Left ventricle myocardium inferior (tissue), 1 donor: Measurements from ENCODE around the gene BNIP2. TPM values are rescaled to one million over a fixed set of nuclear protein-coding genes. Genes with fewer than 3 reads are reported as not detected.

Experiments used
- DNase-seq: peaks from one replicate; pipeline ENCODE4 v3.0.0-alpha.2; 2020
- H3K27ac ChIP-seq: fragments of 200-600 bp; replicated peaks from 2 replicates; pipeline ENCODE4 v1.8.0; 2021
- H3K27me3 ChIP-seq: fragments of 200-600 bp; 2 replicates; pipeline ENCODE4 v1.8.0; 2021; ENCODE audit warnings: low read depth
- H3K36me3 ChIP-seq: fragments of 200-600 bp; 2 replicates; pipeline ENCODE4 v1.8.0; 2021
- H3K4me1 ChIP-seq: fragments of 200-600 bp; 2 replicates; pipeline ENCODE4 v1.8.0; 2021
- H3K4me3 ChIP-seq: fragments of 200-600 bp; 2 replicates; pipeline ENCODE4 v1.8.0; 2021; ENCODE audit warnings: mild to moderate bottlenecking, moderate library complexity
- H3K9me3 ChIP-seq: fragments of 200-600 bp; replicated peaks from 2 replicates; pipeline ENCODE4 v1.8.0; 2021
- CTCF ChIP-seq: fragments of 200-600 bp; IDR thresholded peaks from 2 replicates; pipeline ENCODE4 v1.8.0; 2021; ENCODE audit warnings: antibody characterized with exemption, mild to moderate bottlenecking, borderline replicate concordance
- intact Hi-C: fragments of 100-400 bp; cut with micrococcal nuclease; formaldehyde crosslinking; loops from one replicate; pipeline ENCODE4 v1.11.0; 2022
- total RNA-seq: library from RNA; stranded (reverse); fragmentation: NEBNext Ultra II Directional; extraction: Animal tissue kit (Norgen Biotek cat#: 25700); gene quantifications from one replicate; pipeline ENCODE4 v1.2.1, GENCODE V29; 2021
- donor health status: DM: no; HTN: yes; CAD: no; lungs with severe emphysema.

The BNIP2 gene
- total RNA-seq, 1 donor from 2014 or later = 78.0 TPM

- Histone ChIP-seq H3K27ac (no peak overlapping the region), H3K27me3 (no peaks in the 10 kb centered on the region), H3K4me3 (no peak overlapping the region), H3K4me1 (peaks cover 3% of the 10 kb centered on the region), H3K36me3 (peaks cover 88% of the 10 kb centered on the region), H3K9me3 (no peaks in the 10 kb centered on the region)
- intact Hi-C loops = no loop called here
- no peak for DNase-seq
- TF ChIP-seq CTCF = no peak
Observed at GRCh38 chr15:59678620-59679019, 10.5 kb downstream of the BNIP2 start.

GRCh38 chr15:59678172-59678571 lies 10.9 kb downstream of the BNIP2 start:
- intact Hi-C loops = no loop called here
- no peak for TF ChIP-seq CTCF
- H3K27me3 ChIP-seq = no peaks in the 10 kb centered on the region
- DNase-seq = no peak
- H3K9me3 ChIP-seq = no peaks in the 10 kb centered on the region
- peaks cover 3% of the 10 kb centered on the region for H3K4me1 ChIP-seq
- no peak overlapping the region for H3K4me3 ChIP-seq
- no peak overlapping the region for H3K27ac ChIP-seq
- H3K36me3 ChIP-seq = peaks cover 92% of the 10 kb centered on the region

- no peak for DNase-seq
- Histone ChIP-seq H3K4me1 (peaks cover 3% of the 10 kb centered on the region), H3K4me3 (no peak overlapping the region), H3K27me3 (no peaks in the 10 kb centered on the region), H3K36me3 (peaks cover 100% of the 10 kb centered on the region), H3K9me3 (no peaks in the 10 kb centered on the region), H3K27ac (no peak overlapping the region)
- TF ChIP-seq CTCF = no peak
- intact Hi-C loops = no loop called here
Observed at GRCh38 chr15:59676565-59676964, 12.6 kb downstream of the BNIP2 start.

- peaks cover 3% of the 10 kb centered on the region for H3K4me1 ChIP-seq
- no peak overlapping the region for H3K4me3 ChIP-seq
- DNase-seq = no peak
- peaks cover 100% of the 10 kb centered on the region for H3K36me3 ChIP-seq
- no peak for TF ChIP-seq CTCF
- no peaks in the 10 kb centered on the region for H3K9me3 ChIP-seq
- H3K27me3 ChIP-seq = no peaks in the 10 kb centered on the region
- H3K27ac ChIP-seq = no peak overlapping the region
- intact Hi-C loops = no loop called here
Observed at GRCh38 chr15:59674361-59674877, 14.7 kb downstream of the BNIP2 start.

- Histone ChIP-seq H3K9me3 (no peaks in the 10 kb centered on the region), H3K27me3 (no peaks in the 10 kb centered on the region), H3K27ac (no peak overlapping the region), H3K36me3 (peaks cover 79% of the 10 kb centered on the region), H3K4me3 (no peak overlapping the region), H3K4me1 (no peaks in the 10 kb centered on the region)
- intact Hi-C loops = no loop called here
- no peak for DNase-seq
- no peak for TF ChIP-seq CTCF
Observed at GRCh38 chr15:59668556-59668955, 20.6 kb downstream of the BNIP2 start.
